NK-92 treated with Interleukin-12 subunit alpha and Interleukin-12 subunit beta, amount 100 ng/mL, for 24 hours (cell line): ENCODE results near the gene SP1.
"Not testable (repeated sequence)": the region's sequence is repeated elsewhere in the genome, so short reads cannot be mapped to it uniquely, and the experiment has no call there.

ENCODE experiments used
- DNase-seq: peaks from one replicate; lab custom pipeline; 2025; lab: John Stamatoyannopoulos, UW

Gene SP1

GRCh38 chr12:53361638-53362037 is 18.3 kb upstream of the SP1 start:
- DNase-seq, result not testable (repeated sequence)

DNA sequence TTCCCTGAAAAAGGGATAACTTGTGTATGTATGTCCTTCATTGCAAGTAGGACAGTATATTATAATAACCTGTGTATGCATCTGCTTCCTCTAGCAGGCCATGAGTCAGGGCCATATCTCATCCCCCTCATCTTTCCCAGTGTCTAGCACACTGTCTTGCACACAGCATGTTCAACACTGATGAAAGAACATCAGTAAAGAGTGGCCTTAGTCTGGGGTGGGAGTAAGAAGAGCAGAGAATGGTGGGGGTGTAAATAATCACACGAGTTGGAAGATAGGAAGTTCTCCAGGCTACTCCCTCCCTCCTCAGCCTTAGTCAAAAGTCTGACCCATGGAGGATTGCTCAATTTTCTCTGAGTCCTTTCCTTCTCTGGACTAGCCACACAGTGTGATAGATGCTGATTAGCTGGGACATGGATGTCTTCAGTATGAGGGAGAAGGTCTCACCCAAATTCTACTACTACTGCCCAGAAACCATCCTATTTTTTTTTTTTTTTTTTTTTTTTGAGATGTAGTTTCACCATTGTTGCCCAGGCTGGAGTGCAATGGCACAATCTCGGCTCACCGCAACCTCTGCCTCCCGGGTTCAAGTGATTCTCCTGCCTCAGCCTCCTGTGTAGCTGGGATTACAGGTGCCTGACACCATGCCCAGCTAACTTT is 14.6 kb upstream of the SP1 start:
- DNase-seq, result no peak

DNA sequence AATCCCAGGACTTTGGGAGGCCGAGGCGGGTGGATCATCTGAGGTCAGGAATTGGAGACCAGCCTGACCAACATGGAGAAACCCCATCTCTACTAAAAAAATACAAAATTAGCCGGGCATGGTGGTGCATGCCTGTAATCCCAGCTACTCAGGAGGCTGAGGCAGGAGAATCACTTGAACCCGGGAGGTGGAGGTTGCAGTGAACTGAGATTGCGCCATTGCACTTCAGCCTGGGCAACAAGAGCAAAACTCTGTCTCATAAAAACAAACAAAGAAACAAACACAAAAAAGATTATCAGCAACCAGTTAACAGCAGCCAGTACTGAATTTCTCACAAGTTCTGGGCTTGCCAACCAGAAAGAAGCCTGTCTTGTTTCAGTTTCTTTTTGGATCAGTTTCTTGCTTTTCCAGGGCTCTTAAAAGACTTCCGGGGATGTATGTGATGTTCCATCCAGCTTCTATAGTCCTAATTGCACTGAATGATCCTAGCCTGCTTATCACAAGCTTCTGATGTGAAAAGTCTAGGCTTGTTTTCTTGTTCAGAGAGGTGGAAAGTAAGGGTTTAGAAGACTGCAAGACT is 6.3 kb upstream of the SP1 start:
- DNase-seq, result not testable (repeated sequence)

- DNase-seq, result not testable (repeated sequence)
These were observed 5.7 kb upstream of the SP1 start for GRCh38 chr12:53374277-53374676.

- DNase-seq, result no peak
These were observed 3.2 kb upstream of the SP1 start for GRCh38 chr12:53376747-53377146.

GRCh38 chr12:53378222-53378621 is 1.8 kb upstream of the SP1 start:
- no peak for DNase-seq

GRCh38 chr12:53378724-53379388 is 1.1 kb upstream of the SP1 start:
- no peak for DNase-seq

DNA sequence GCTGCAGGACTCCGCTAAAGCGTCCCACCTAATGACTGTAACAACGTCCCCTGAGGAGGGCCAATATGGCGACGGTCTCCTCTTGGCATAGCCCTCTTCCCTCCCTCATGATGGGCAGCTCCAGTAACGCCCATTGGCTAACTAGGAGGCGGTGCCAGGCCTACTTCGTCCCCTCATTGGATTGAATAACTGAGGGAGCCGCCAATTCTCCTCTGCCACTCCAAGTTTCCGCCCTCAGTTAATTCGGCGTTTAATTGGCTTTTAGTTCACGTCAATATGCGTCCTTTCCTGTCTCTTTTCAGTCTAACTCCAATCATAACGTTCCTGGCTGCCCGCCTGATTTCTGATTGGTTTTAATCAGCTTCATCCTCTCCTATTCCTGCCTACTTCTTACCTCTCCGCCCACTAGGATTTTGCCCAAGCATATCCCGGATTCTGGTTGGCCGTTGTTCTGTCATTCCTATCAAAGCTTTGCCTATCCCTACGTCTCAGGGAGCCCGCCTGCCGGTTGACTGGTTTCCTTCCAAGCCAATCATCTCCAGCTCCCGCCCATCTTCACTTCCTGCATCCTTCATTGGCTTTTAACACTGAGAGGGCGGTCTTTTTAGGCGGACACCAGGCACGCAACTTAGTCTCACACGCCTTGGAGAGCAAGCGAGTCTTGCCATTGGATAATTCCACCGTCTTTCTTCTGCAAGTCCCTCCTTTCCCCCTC is 430 bp upstream of the SP1 start:
- peak; percentile 100 for DNase-seq

GRCh38 chr12:53380794-53381730 is 1.1 kb downstream of the SP1 start:
- DNase-seq, result no peak

DNA sequence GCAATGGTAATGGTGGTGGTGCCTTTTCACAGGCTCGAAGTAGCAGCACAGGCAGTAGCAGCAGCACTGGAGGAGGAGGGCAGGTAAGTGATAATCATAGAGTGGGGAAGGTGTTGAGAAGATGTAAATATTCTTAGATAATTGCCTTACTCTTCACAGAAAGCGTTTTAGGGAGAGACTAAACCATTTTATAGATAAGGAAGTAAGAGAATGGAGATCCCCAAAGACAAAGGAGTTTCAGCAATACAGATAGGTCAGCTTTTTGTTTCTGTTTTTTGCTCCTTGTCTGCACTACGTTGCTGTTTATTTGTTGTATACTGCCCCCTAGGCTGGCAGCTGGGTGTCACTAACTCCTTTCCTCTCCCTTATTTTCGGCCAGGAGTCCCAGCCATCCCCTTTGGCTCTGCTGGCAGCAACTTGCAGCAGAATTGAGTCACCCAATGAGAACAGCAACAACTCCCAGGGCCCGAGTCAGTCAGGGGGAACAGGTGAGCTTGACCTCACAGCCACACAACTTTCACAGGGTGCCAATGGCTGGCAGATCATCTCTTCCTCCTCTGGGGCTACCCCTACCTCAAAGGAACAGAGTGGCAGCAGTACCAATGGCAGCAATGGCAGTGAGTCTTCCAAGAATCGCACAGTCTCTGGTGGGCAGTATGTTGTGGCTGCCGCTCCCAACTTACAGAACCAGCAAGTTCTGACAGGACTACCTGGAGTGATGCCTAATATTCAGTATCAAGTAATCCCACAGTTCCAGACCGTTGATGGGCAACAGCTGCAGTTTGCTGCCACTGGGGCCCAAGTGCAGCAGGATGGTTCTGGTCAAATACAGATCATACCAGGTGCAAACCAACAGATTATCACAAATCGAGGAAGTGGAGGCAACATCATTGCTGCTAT is 2.0 kb downstream of the SP1 start:
- DNase-seq, result no peak

DNA sequence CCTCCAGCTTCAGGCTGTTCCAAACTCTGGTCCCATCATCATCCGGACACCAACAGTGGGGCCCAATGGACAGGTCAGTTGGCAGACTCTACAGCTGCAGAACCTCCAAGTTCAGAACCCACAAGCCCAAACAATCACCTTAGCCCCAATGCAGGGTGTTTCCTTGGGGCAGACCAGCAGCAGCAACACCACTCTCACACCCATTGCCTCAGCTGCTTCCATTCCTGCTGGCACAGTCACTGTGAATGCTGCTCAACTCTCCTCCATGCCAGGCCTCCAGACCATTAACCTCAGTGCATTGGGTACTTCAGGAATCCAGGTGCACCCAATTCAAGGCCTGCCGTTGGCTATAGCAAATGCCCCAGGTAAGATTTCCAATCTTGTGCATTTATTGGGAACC is 3.3 kb downstream of the SP1 start:
- DNase-seq, result no peak

GRCh38 chr12:53386381-53386780 is 6.4 kb downstream of the SP1 start:
- not testable (repeated sequence) for DNase-seq

DNA sequence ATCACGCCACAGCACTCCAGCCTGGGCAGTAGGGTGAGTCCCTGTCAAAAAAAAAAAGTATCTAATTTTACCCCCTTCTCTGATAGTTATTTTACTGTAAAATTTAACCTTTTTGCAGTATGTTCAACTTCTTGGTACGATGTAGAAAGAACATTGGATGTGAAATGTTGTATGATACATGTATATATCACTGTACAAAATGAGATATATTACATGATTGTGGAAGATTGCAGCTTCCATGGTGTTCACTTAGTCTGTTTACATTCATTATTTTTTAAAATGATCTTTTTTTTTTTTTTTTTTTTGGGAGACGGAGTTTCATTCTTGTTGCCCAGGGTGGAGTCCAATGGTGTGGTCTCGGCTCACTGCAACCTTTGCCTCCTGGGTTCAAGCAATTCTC is 9.0 kb downstream of the SP1 start:
- no peak for DNase-seq

- no peak for DNase-seq
These were observed 9.7 kb downstream of the SP1 start for GRCh38 chr12:53389702-53390101.

- DNase-seq, result no peak
These were observed 11.7 kb downstream of the SP1 start for GRCh38 chr12:53391724-53392123.

DNA sequence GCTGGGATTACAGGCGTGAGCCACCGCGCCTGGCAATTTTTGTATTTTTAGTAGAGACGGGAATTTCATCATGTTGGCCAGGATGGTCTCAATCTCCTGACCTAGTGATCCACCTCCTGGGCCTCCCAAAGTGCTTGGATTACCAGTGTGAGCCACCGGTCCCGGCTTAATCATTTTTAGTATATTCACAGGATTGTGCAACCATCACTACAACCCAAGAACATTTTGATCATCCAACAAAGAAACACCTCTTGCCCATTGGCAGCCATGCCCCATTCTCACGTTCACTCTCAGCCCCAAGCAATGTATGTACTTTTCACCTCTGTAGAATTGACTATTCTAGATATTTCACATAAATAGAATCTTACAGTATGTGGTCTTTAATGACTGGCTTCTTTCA is 19.9 kb downstream of the SP1 start:
- DNase-seq, result no peak

GRCh38 chr12:53402351-53402750 is 22.4 kb downstream of the SP1 start:
- DNase-seq, result not testable (repeated sequence)

GRCh38 chr12:53402871-53403270 is 22.9 kb downstream of the SP1 start:
- no peak for DNase-seq

- DNase-seq, result no peak
These were observed 31.0 kb downstream of the SP1 start for GRCh38 chr12:53410951-53411350.

GRCh38 chr12:53413485-53414204 is 33.7 kb downstream of the SP1 start:
- DNase-seq, result no peak
